Measurements from ENCODE around the gene AP4E1. TPM values are rescaled to one million over a fixed set of nuclear protein-coding genes. Genes with fewer than 3 reads are reported as not detected.

AP4E1 gene
- total RNA-seq, 3 donors from 2014 or later (not counting 1 experiment from before 2014, with no cell fraction given) = 13.1 to 14.5 (median 14.1) TPM

DNA sequence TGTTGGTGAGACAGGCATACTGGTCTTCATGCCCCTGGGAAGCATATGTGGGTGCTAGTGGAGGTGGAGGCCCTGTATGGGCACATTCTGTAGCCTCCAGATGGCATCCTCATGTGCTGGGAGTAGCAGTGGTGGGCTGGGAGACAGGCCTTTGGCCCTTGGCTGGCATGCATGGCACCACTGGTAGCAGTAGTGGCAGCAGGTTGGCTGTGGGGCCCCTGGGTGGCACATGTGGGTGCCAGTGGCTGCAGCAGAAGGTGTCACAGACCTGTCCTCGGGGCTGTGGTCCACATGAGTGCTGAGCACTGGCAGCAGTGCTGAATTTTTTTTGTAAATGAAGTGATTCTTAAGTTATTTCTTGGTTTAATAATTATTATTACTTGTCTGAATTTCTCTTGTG lies 115.0 kb downstream of the AP4E1 start:
- DNase-seq = no peak
- Mint-ChIP-seq H3K27ac (no peak overlapping the region), H3K4me1 (no peaks in the 10 kb centered on the region), H3K4me3 (no peak overlapping the region), H3K36me3 (no peaks in the 10 kb centered on the region), H3K27me3 (ENCODE audit: low read depth in 2 of 2) (no peaks in the 10 kb centered on the region), H3K9me3 (peaks cover 0 to 4% of the 10 kb centered on the region in 2 donors)
- no peak overlapping the region for H3K27ac ChIP-seq (ENCODE audit: low read length)
- no peaks in the 10 kb centered on the region for H3K36me3 ChIP-seq (ENCODE audit: control insufficient read depth, insufficient read depth, low read length)
- TF ChIP-seq, protein P1, sequence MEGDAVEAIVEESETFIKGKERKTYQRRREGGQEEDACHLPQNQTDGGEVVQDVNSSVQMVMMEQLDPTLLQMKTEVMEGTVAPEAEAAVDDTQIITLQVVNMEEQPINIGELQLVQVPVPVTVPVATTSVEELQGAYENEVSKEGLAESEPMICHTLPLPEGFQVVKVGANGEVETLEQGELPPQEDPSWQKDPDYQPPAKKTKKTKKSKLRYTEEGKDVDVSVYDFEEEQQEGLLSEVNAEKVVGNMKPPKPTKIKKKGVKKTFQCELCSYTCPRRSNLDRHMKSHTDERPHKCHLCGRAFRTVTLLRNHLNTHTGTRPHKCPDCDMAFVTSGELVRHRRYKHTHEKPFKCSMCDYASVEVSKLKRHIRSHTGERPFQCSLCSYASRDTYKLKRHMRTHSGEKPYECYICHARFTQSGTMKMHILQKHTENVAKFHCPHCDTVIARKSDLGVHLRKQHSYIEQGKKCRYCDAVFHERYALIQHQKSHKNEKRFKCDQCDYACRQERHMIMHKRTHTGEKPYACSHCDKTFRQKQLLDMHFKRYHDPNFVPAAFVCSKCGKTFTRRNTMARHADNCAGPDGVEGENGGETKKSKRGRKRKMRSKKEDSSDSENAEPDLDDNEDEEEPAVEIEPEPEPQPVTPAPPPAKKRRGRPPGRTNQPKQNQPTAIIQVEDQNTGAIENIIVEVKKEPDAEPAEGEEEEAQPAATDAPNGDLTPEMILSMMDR (IDR thresholded peaks at IDR 0.05) = no peak
- H3K27me3 ChIP-seq (ENCODE audit: control insufficient read depth, insufficient read depth, low read length) = no peaks in the 10 kb centered on the region
- no peak for ATAC-seq
- WGBS (ENCODE audit: insufficient coverage) = 78% methylated on average over 1 of the region's 1 CpG
- H3K9me3 ChIP-seq (ENCODE audit: control insufficient read depth, insufficient read depth, low read length) = no peaks in the 10 kb centered on the region
- intact Hi-C loops (cut with micrococcal nuclease) = no loop called here
- H3K4me1 ChIP-seq (ENCODE audit: control insufficient read depth, insufficient read depth, low read length) = no peaks in the 10 kb centered on the region
- H3K4me3 ChIP-seq (ENCODE audit: low read length) = no peak overlapping the region

DNA sequence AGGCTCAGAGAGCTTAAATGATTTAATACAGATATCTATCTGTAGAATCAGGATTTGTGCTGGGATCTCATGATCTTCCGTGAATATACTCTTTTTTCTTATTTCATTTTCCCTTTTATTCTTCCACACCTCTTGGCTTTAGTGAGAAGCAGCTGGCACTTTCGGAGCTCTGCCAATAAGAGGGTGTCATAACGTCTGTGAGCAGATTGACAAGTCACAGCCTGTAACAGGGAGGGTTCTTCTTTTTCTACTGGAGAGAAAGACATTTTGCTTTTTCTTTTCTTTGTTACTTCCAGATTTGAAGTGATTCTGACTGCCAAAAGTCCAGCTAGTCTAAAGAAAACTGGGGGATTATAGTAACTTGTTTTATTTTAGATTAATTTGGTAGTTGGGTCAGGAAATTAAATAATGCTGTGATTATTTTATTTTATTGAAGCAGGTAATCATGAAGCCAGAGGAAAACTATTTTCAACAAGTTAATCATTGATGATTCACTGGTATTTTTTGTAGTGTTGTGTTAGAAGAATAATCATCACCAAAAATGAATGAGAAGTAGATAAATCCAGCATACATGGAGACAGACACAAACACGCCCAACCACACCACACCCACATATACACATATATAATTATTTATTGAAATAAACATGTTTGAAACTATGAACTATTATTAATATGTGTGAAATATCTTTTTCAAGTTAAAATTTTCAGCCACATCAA lies 116.4 kb downstream of the AP4E1 start:
- 83% methylated on average over 3 of the region's 4 CpGs for WGBS (ENCODE audit: insufficient coverage)
- Mint-ChIP-seq H3K36me3 (no peaks in the 10 kb centered on the region), H3K4me1 (no peaks in the 10 kb centered on the region), H3K4me3 (no peak overlapping the region), H3K9me3 (peaks cover 0 to 2% of the 10 kb centered on the region in 2 donors), H3K27ac (no peak overlapping the region), H3K27me3 (ENCODE audit: low read depth in 2 of 2) (no peaks in the 10 kb centered on the region)
- DNase-seq (no peak), ATAC-seq (no peak)
- intact Hi-C loops (cut with micrococcal nuclease) = no loop called here
- Histone ChIP-seq H3K4me3 (ENCODE audit: low read length) (no peak overlapping the region), H3K4me1 (ENCODE audit: control insufficient read depth, insufficient read depth, low read length) (no peaks in the 10 kb centered on the region), H3K36me3 (ENCODE audit: control insufficient read depth, insufficient read depth, low read length) (no peaks in the 10 kb centered on the region), H3K27ac (ENCODE audit: low read length) (no peak overlapping the region), H3K9me3 (ENCODE audit: control insufficient read depth, insufficient read depth, low read length) (no peaks in the 10 kb centered on the region), H3K27me3 (ENCODE audit: control insufficient read depth, insufficient read depth, low read length) (no peaks in the 10 kb centered on the region)
- TF ChIP-seq, protein P1 (IDR thresholded peaks at IDR 0.05) = no peak

DNA sequence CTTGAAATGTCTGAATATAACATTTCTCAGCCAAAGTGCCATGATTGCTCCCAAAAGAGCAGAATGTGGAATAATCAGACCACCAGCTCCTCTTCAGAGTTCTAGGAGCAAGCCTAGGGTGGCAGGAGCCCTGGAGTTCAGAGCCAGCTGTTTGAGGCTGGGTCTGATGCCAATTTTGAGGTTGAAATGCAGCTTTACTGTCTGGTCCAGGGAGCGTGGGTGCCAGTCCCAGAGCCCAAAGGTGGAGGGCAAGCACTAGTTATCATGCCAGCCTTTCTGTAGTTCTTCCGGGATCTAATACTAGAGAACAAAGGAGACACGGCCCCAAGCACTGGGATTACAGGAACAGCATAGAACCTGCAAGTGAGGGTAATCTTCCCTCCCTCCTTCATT lies 117.0 kb downstream of the AP4E1 start:
- H3K4me1 Mint-ChIP-seq = no peaks in the 10 kb centered on the region
- Histone ChIP-seq H3K27me3 (ENCODE audit: control insufficient read depth, insufficient read depth, low read length) (no peaks in the 10 kb centered on the region), H3K9me3 (ENCODE audit: control insufficient read depth, insufficient read depth, low read length) (no peaks in the 10 kb centered on the region), H3K4me1 (ENCODE audit: control insufficient read depth, insufficient read depth, low read length) (no peaks in the 10 kb centered on the region), H3K4me3 (ENCODE audit: low read length) (no peak overlapping the region), H3K27ac (ENCODE audit: low read length) (no peak overlapping the region), H3K36me3 (ENCODE audit: control insufficient read depth, insufficient read depth, low read length) (no peaks in the 10 kb centered on the region)
- H3K9me3 Mint-ChIP-seq = no peaks in the 10 kb centered on the region
- DNase-seq (no peak), ATAC-seq (no peak)
- intact Hi-C loops (cut with micrococcal nuclease) = no loop called here
- H3K27me3 Mint-ChIP-seq (ENCODE audit: low read depth in 2 of 2) = no peaks in the 10 kb centered on the region
- WGBS (ENCODE audit: insufficient coverage) = 89% methylated on average over 3 of the region's 3 CpGs
- no peaks in the 10 kb centered on the region for H3K36me3 Mint-ChIP-seq
- H3K27ac Mint-ChIP-seq = no peak overlapping the region
- no peak overlapping the region for H3K4me3 Mint-ChIP-seq
- TF ChIP-seq, protein P1 (IDR thresholded peaks at IDR 0.05) = no peak
